M059J (cell line): ENCODE data around the gene OSGEP. TPM values are rescaled to one million over a fixed set of nuclear protein-coding genes. Genes with fewer than 3 reads are reported as not detected.
"Not testable (repeated sequence)": the region's sequence is repeated elsewhere in the genome, so short reads cannot be mapped to it uniquely, and the experiment has no call there.

ENCODE experiments used
- DNase-seq: peaks from one replicate; pipeline ENCODE4 v3.0.0-alpha.2; 2012; ENCODE audit warnings: low read depth
- total RNA-seq: library from RNA; depleted of rRNA; stranded (reverse); fragments of >200 nt; shearing (Covaris generic); gene quantifications from 2 replicates; pipeline ENCODE4 v1.2.3, GENCODE V29; 2014

Gene OSGEP
- total RNA-seq, 1 experiment from 2014 or later, result 70.0 TPM

GRCh38 chr14:20469890-20470602 lies 15.4 kb upstream of the OSGEP start:
- peak; percentile 84 for DNase-seq

GRCh38 chr14:20469242-20469889 lies 14.8 kb upstream of the OSGEP start, which contains the start of gene PNP:
TSS of gene PNP (plus strand) at chr14:20469406. CDS start at chr14:20469525, 119 bp downstream.
- peak; percentile 88 for DNase-seq

- peak; percentile 37 for DNase-seq
Measured at GRCh38 chr14:20468764-20469241, 14.2 kb upstream of the OSGEP start.

GRCh38 chr14:20461225-20462141 lies 6.9 kb upstream of the OSGEP start, which contains the start of gene PIP4P1:
TSS of gene PIP4P1 (minus strand) at chr14:20461434. CDS start at chr14:20461325, 109 bp downstream.
- peak; percentile 100 for DNase-seq

- DNase-seq, result peak; percentile 6
Measured at GRCh38 chr14:20460458-20461224, 6.0 kb upstream of the OSGEP start.

GRCh38 chr14:20458031-20458789 lies 3.6 kb upstream of the OSGEP start:
- DNase-seq, result no peak

GRCh38 chr14:20456971-20457370 lies 2.4 kb upstream of the OSGEP start:
- DNase-seq, result no peak

- peak; percentile 86 for DNase-seq
Measured at GRCh38 chr14:20455355-20456300, 1.0 kb upstream of the OSGEP start.

- not testable (repeated sequence) for DNase-seq
Measured at GRCh38 chr14:20452831-20453230, 1.8 kb downstream of the OSGEP start.

GRCh38 chr14:20446889-20447288 lies 7.7 kb downstream of the OSGEP start:
- DNase-seq, result no peak

- DNase-seq, result not testable (repeated sequence)
Measured at GRCh38 chr14:20443650-20444049, 11.0 kb downstream of the OSGEP start.

GRCh38 chr14:20441461-20441860 lies 13.2 kb downstream of the OSGEP start:
- no peak for DNase-seq

GRCh38 chr14:20440882-20441281 lies 13.7 kb downstream of the OSGEP start:
- DNase-seq, result no peak

- no peak for DNase-seq
Measured at GRCh38 chr14:20440465-20440864, 14.1 kb downstream of the OSGEP start.

GRCh38 chr14:20438664-20439063 lies 15.9 kb downstream of the OSGEP start:
- no peak for DNase-seq

GRCh38 chr14:20436363-20436755 lies 18.3 kb downstream of the OSGEP start:
- peak; percentile 36 for DNase-seq

- no peak for DNase-seq
Measured at GRCh38 chr14:20435582-20436362, 18.8 kb downstream of the OSGEP start, which contains the start of gene KLHL33. TSS of gene KLHL33 (minus strand) at chr14:20436166. CDS start at chr14:20435811, 355 bp downstream.
